ENCODE results near the gene LYPD3. TPM values are rescaled to one million over a fixed set of nuclear protein-coding genes. Genes with fewer than 3 reads are reported as not detected.

Gene LYPD3
- total and polyA plus RNA-seq, 2 donors (not counting 3 experiments of a cell fraction or from before 2014, with no cell fraction given) = 0.52 TPM; not detected in 1

DNA sequence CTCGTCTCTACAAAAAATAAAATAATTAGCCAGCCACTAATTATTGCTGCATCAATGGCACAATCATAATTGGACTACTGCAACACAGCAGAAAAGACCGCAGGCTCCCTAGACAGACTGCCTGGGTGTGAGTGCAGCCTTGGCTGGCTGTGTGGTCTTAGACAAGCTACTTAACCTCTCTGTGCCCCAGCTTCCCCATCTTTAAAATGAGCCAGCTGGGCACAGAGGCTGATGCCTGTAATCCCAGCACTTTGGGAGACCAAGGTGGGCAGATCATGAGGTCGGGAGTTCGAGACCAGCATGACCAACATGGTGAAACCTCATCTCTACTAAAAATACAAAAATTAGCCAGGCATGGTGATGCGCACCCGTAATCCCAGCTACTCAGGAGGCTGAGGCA, 31.7 kb downstream of the LYPD3 start:
- CTCF ChIA-PET = interaction anchor here (1.9 kb wide), 1 partner anchor 86 kb away, joined by 12 read pairs; no protein-coding TSS in a partner anchor
- Histone ChIP-seq H3K27me3 (ENCODE audit: control insufficient read depth in 2 of 2, insufficient read depth in 2 of 2, low read length in 2 of 2) (no peaks in the 10 kb centered on the region), H4K20me1 (replicated peaks; ENCODE audit: control insufficient read depth, extremely low read depth, insufficient read depth, low read length) (no peaks in the 10 kb centered on the region), H3K79me2 (ENCODE audit: control insufficient read depth, insufficient read depth, low read length) (no peaks in the 10 kb centered on the region), H3K9me3 (replicated peaks; ENCODE audit: control insufficient read depth, insufficient read depth, low read length) (no peaks in the 10 kb centered on the region), H3K4me2 (ENCODE audit: insufficient read depth, low read length) (no peak overlapping the region), H3K27ac (ENCODE audit: insufficient read depth, low read depth, low read length) (no peak overlapping the region), H3K9ac (replicated peaks; ENCODE audit: extremely low read depth, insufficient read depth, low read length) (no peak overlapping the region), H3K9me1 (replicated peaks; ENCODE audit: control insufficient read depth, extremely low read depth, insufficient read depth, low read length) (no peaks in the 10 kb centered on the region), H2AFZ (ENCODE audit: low read depth, low read length) (no peak overlapping the region), H3K36me3 (ENCODE audit: control insufficient read depth in 2 of 2, extremely low read depth in 1 of 2, insufficient read depth in 2 of 2, low read length in 2 of 2) (no peaks in the 10 kb centered on the region), H3K4me3 (replicated peaks in 1 of 3; ENCODE audit: insufficient read depth in 1 of 3, low read depth in 1 of 3, low read length in 3 of 3) (no peak overlapping the region), H3K4me1 (ENCODE audit: control insufficient read depth, extremely low read depth, insufficient read depth, low read length) (peaks cover 2% of the 10 kb centered on the region)
- dilution Hi-C loops (cut with MboI; ENCODE audit: extremely low pct_ligation_motif_present, low sequenced_read_pairs) (no loop called here), intact Hi-C loops (cut with micrococcal nuclease) (loop anchor here (1.0 kb wide), 2 partner anchors 86 to 219 kb away; no protein-coding TSS in a partner anchor)
- no peak for DNase-seq (ENCODE audit: low read depth, low spot score)
- BruUV-seq (replicated peaks) = no TSS peak
- POLR2A ChIA-PET = no interaction called here
- no peak for FAIRE-seq
- TF ChIP-seq GATA2 (IDR thresholded peaks at IDR 0.05; ENCODE audit: insufficient read depth, insufficient read length, low read depth, low read length) (no peak), MYC (IDR thresholded peaks at IDR 0.05; ENCODE audit: low read depth, low read length) (no peak), POLR2AphosphoS5 (IDR thresholded peaks at IDR 0.05; ENCODE audit: insufficient read depth, low read depth, low read length) (no peak), FOS (IDR thresholded peaks at IDR 0.05; ENCODE audit: borderline replicate concordance, insufficient read depth, low read length) (no peak)
- TF ChIP-seq, protein P1, sequence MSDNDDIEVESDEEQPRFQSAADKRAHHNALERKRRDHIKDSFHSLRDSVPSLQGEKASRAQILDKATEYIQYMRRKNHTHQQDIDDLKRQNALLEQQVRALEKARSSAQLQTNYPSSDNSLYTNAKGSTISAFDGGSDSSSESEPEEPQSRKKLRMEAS (IDR thresholded peaks at IDR 0.05; ENCODE audit: insufficient read depth, insufficient read length) = no peak

DNA sequence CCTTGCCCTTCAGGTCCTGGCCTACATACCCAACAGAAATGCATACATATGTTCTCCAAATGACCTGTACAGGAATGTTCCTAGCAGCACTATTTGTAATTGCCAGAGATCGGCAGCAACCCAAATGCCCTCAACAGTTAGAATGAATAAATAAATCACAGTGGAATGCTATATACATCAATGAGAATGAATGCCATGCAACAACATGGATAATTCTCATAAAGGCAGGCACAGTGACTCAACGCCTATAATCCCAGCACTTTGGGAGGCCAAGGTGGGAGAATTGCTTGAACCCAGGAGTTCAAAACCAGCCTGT, 32.1 kb downstream of the LYPD3 start:
- no peaks in the 10 kb centered on the region for H3K9me1 ChIP-seq (replicated peaks; ENCODE audit: control insufficient read depth, extremely low read depth, insufficient read depth, low read length)
- ChIA-PET POLR2A (no interaction called here), CTCF (interaction anchor here (1.0 to 3.4 kb wide), 12 partner anchors 12 to 161 kb away, joined by 3 to 108 read pairs (median 4); no protein-coding TSS in a partner anchor)
- H3K9ac ChIP-seq (replicated peaks; ENCODE audit: extremely low read depth, insufficient read depth, low read length) = no peak overlapping the region
- H3K27ac ChIP-seq (ENCODE audit: insufficient read depth, low read depth, low read length) = no peak overlapping the region
- no peaks in the 10 kb centered on the region for H3K9me3 ChIP-seq (replicated peaks; ENCODE audit: control insufficient read depth, insufficient read depth, low read length)
- no TSS peak for BruUV-seq (replicated peaks)
- H3K27me3 ChIP-seq (ENCODE audit: control insufficient read depth in 2 of 2, insufficient read depth in 2 of 2, low read length in 2 of 2) = no peaks in the 10 kb centered on the region
- H3K4me1 ChIP-seq (ENCODE audit: control insufficient read depth, extremely low read depth, insufficient read depth, low read length) = peaks cover 2% of the 10 kb centered on the region
- no peaks in the 10 kb centered on the region for H3K79me2 ChIP-seq (ENCODE audit: control insufficient read depth, insufficient read depth, low read length)
- intact Hi-C loops (cut with micrococcal nuclease) (loop anchor here (1.0 kb wide), 2 partner anchors 86 to 219 kb away; no protein-coding TSS in a partner anchor), dilution Hi-C loops (cut with MboI; ENCODE audit: extremely low pct_ligation_motif_present, low sequenced_read_pairs) (no loop called here)
- FAIRE-seq = no peak
- TF ChIP-seq EZH2 (IDR thresholded peaks at IDR 0.05; ENCODE audit: borderline replicate concordance, low read depth, low read length, severe bottlenecking) (no peak), JUN (IDR thresholded peaks at IDR 0.05; ENCODE audit: borderline replicate concordance, insufficient read depth, insufficient read length, low read depth) (no peak), GATA2 (IDR thresholded peaks at IDR 0.05; ENCODE audit: insufficient read depth, insufficient read length, low read depth, low read length) (no peak), FOS (IDR thresholded peaks at IDR 0.05; ENCODE audit: borderline replicate concordance, insufficient read depth, low read length) (no peak), POLR2A (IDR thresholded peaks at IDR 0.05; ENCODE audit: low read depth, low read length) (no peak), POLR2AphosphoS5 (IDR thresholded peaks at IDR 0.05; ENCODE audit: insufficient read depth, low read depth, low read length) (no peak), MYC (IDR thresholded peaks at IDR 0.05; ENCODE audit: low read depth, low read length) (no peak)
- TF ChIP-seq, protein P1 (IDR thresholded peaks at IDR 0.05; ENCODE audit: insufficient read depth, insufficient read length) = no peak
- TF ChIP-seq, protein P2, sequence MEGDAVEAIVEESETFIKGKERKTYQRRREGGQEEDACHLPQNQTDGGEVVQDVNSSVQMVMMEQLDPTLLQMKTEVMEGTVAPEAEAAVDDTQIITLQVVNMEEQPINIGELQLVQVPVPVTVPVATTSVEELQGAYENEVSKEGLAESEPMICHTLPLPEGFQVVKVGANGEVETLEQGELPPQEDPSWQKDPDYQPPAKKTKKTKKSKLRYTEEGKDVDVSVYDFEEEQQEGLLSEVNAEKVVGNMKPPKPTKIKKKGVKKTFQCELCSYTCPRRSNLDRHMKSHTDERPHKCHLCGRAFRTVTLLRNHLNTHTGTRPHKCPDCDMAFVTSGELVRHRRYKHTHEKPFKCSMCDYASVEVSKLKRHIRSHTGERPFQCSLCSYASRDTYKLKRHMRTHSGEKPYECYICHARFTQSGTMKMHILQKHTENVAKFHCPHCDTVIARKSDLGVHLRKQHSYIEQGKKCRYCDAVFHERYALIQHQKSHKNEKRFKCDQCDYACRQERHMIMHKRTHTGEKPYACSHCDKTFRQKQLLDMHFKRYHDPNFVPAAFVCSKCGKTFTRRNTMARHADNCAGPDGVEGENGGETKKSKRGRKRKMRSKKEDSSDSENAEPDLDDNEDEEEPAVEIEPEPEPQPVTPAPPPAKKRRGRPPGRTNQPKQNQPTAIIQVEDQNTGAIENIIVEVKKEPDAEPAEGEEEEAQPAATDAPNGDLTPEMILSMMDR (IDR thresholded peaks at IDR 0.05; ENCODE audit: extremely low read depth in 1 of 2, insufficient read depth in 1 of 2, low read depth in 1 of 2, low read length in 2 of 2) = no peak
- H3K36me3 ChIP-seq (ENCODE audit: control insufficient read depth in 2 of 2, extremely low read depth in 1 of 2, insufficient read depth in 2 of 2, low read length in 2 of 2) = no peaks in the 10 kb centered on the region
- no peak overlapping the region for H3K4me3 ChIP-seq (replicated peaks in 1 of 3; ENCODE audit: insufficient read depth in 1 of 3, low read depth in 1 of 3, low read length in 3 of 3)
- H4K20me1 ChIP-seq (replicated peaks; ENCODE audit: control insufficient read depth, extremely low read depth, insufficient read depth, low read length) = no peaks in the 10 kb centered on the region
- no peak overlapping the region for H3K4me2 ChIP-seq (ENCODE audit: insufficient read depth, low read length)
- no peak overlapping the region for H2AFZ ChIP-seq (ENCODE audit: low read depth, low read length)
- DNase-seq (ENCODE audit: low read depth, low spot score) = no peak

All from endothelial cell of umbilical vein (primary cell).